GM19099 (cell line): ENCODE data around the gene SEZ6L2.

Source experiments
- POLR2A ChIP-seq: IDR thresholded peaks from 3 replicates; pipeline ENCODE4 v1.6.1; 2011; ENCODE audit warnings: low read depth; ENCODE audit not compliant: insufficient read length; ENCODE audit errors: extremely low read depth

SEZ6L2 gene

DNA sequence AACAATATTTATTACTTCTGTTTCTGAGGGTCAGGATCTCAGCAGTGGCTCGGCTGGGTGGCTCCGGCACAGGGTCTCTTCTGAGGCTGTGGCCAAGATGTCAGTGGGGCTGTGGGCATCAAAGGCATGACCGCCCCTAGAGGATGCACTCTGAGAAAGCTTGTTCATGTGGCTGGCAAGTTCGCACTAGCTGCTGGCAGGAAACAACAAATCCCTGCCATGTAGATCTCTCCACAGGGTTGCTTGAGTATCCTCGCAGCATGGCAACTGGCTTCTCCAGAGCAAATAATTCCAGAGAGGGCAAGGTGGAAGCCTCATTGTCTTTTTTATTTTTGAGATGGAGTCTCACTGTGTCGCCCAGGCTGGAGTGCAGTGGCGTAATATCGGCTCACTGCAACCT is 14.2 kb upstream of the SEZ6L2 start:
- TF ChIP-seq POLR2A: no peak

DNA sequence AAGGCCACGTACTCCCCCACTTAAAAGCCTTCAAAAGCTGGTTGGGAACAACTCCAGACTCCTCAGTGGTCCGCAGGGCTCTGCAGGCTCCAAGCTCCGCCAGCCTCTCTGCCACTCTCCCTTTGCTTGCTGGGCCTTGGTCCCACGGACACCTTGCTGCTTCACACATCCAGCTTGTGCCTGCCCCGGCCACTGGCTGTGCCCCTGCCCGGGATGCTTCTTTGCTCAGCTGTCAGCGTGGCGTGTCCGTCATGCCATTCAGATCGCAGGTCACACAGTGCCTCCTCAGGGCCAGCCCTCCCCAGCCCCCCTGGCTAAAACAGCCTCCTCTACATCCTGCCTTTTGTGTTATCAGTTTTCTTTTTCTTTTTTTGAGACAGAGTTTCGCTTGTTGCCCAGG is 12.7 kb upstream of the SEZ6L2 start:
- no peak for TF ChIP-seq POLR2A

DNA sequence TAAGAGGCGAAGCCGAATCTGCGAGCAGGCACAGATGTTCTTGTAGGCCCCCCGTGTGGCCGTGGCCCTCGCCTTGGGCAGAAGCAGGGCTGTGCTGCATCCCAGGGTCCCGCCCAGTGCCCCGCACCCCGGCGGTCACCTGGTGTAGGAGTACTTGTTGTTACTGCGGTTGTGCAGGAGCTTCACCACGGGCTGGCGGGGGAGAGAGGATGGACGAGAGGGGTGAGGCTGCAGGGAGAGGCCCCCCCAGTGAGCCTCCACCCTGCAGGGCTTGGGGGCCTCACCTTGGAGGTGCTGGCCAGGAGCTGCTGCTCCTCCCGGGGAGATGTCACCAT is 12.3 kb upstream of the SEZ6L2 start:
- no peak for TF ChIP-seq POLR2A

GRCh38 chr16:29910819-29911675 is 11.7 kb upstream of the SEZ6L2 start:
- no peak for TF ChIP-seq POLR2A

DNA sequence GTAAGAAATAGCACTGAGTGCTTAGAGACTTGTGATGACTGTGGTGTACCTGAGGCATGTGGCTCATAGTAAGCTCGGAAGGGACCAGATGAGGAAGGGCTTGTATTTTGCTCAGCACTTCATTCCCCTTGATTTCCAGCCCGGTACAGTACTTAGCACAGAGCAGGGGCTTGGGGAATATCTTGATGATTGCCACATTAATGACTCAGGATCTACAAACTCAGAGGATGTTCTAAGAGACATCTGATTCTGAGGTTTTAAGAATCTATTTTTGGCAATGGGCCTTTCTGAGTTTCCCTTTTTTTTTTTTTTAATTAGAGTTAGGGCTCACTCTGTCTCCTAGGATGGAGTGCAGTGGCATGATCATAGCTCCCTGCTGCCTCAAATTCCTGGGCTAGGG is 10.0 kb upstream of the SEZ6L2 start:
- TF ChIP-seq POLR2A: no peak

GRCh38 chr16:29908719-29909220 is 9.4 kb upstream of the SEZ6L2 start:
- TF ChIP-seq POLR2A: no peak

DNA sequence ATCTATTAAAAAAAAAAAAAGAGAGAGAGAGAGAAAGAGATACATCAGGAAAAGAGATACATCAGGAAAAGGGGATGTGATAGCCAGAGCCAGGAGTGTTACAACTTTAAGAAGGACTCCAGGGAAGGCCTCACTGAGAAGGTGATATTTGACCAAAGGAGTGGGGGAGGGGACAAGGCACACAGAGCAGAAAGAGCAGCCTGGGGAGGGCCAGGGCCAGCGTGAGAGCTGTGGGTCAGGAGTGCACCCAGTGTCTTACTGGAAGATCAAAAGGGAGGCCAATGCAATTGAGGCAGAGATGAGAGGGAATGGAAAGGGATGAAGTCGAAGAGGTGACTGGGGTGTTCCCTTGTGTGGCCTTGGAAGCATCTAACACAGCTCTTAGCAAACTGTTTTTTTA is 8.6 kb upstream of the SEZ6L2 start:
- no peak for TF ChIP-seq POLR2A

- no peak for TF ChIP-seq POLR2A
Observed at GRCh38 chr16:29906520-29907244, 7.3 kb upstream of the SEZ6L2 start.

DNA sequence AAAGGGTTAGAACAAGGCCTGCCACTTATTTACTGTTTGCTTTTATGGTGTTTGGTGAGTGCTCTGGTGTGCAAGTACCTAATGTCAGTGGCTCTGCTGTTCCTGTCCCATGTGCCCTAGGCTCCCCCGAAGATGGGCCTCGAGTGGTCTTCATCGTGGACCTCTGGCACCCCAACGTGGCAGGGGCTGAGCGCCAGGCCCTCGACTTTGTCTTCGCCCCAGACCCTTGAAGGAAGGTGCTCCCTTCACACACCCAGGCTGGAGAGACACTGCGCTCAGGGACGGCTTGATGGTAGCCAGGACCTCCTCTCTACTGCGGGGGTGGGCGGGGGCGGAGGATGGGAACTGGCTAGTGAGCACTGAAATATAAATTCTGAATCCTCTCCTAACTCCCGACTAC is 6.3 kb upstream of the SEZ6L2 start:
- no peak for TF ChIP-seq POLR2A

DNA sequence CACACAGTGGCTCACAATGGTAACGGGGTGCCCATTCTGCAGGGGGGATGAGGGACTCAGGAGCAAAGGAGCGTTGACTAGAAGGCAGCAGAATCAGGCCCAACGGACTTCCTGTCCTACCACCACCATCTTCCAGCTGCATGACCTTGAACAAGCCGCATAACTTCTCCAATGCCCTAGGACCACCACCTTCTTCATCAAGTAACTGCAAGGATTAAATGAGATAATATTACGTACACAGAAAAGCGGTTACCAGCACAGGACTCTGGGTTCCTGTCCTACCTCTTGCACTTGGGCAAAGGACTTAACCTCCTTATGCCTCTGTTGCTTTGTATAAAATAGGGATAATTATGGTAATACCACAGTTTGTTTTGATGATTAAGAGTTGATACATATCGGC is 5.6 kb upstream of the SEZ6L2 start:
- no peak for TF ChIP-seq POLR2A

GRCh38 chr16:29903590-29903989 is 4.2 kb upstream of the SEZ6L2 start:
- no peak for TF ChIP-seq POLR2A

GRCh38 chr16:29901607-29901945 is 2.2 kb upstream of the SEZ6L2 start:
- TF ChIP-seq POLR2A: no peak

- no peak for TF ChIP-seq POLR2A
Observed at GRCh38 chr16:29900888-29901606, 1.7 kb upstream of the SEZ6L2 start.

- no peak for TF ChIP-seq POLR2A
Observed at GRCh38 chr16:29900102-29900887, 945 bp upstream of the SEZ6L2 start, which contains the start of gene ASPHD1. Gene ASPHD1 (plus strand): TSS chr16:29900488. CDS start chr16:29900972, 484 bp downstream.
